Stimulated activated CD4-positive, alpha-beta T cell treated with anti-CD3 and anti-CD28 coated beads, Interleukin-4, amount 100 ng/mL, for 1 hour (primary cell): ENCODE measurements around the gene FTCD.
"Not testable (repeated sequence)": the region's sequence is repeated elsewhere in the genome, so short reads cannot be mapped to it uniquely, and the experiment has no call there.

Experiments used
- DNase-seq: peaks from one replicate; pipeline ENCODE4 v3.0.0-alpha.2; 2020

FTCD gene

GRCh38 chr21:46155514-46156377 is at the start of gene FTCD:
Gene FTCD (minus strand): TSS chr21:46155579. CDS start chr21:46155523, 56 bp downstream.
- DNase-seq: no peak

GRCh38 chr21:46205166-46205565 is 49.8 kb upstream of the FTCD start:
- DNase-seq: no peak

- no peak for DNase-seq
Observed at GRCh38 chr21:46203203-46203600, 47.8 kb upstream of the FTCD start.

- no peak for DNase-seq
Observed at GRCh38 chr21:46202592-46203202, 47.3 kb upstream of the FTCD start.

- DNase-seq: not testable (repeated sequence)
Observed at GRCh38 chr21:46200877-46201803, 45.8 kb upstream of the FTCD start.

- no peak for DNase-seq
Observed at GRCh38 chr21:46199436-46200373, 44.3 kb upstream of the FTCD start.

GRCh38 chr21:46196733-46197132 is 41.4 kb upstream of the FTCD start:
- no peak for DNase-seq

GRCh38 chr21:46195595-46196195 is 40.3 kb upstream of the FTCD start:
- no peak for DNase-seq

- no peak for DNase-seq
Observed at GRCh38 chr21:46194374-46195334, 39.3 kb upstream of the FTCD start.

GRCh38 chr21:46193829-46194373 is 38.5 kb upstream of the FTCD start:
- DNase-seq: no peak

- no peak for DNase-seq
Observed at GRCh38 chr21:46191686-46192575, 36.6 kb upstream of the FTCD start.

- no peak for DNase-seq
Observed at GRCh38 chr21:46191257-46191685, 35.9 kb upstream of the FTCD start.

- no peak for DNase-seq
Observed at GRCh38 chr21:46190491-46191131, 35.2 kb upstream of the FTCD start.

GRCh38 chr21:46189959-46190490 is 34.6 kb upstream of the FTCD start:
- no peak for DNase-seq

- no peak for DNase-seq
Observed at GRCh38 chr21:46189213-46189958, 34.0 kb upstream of the FTCD start.

- no peak for DNase-seq
Observed at GRCh38 chr21:46188226-46189212, 33.1 kb upstream of the FTCD start.
